Activated naive CD4-positive, alpha-beta T cell treated with Interleukin-2 at 50 U/mL for 16 hours (primary cell): Measurements from ENCODE around the gene LY6G5C.

Experiments
- DNase-seq: peaks from one replicate; pipeline ENCODE4 v3.0.0-alpha.2; 2020

The LY6G5C gene

DNA sequence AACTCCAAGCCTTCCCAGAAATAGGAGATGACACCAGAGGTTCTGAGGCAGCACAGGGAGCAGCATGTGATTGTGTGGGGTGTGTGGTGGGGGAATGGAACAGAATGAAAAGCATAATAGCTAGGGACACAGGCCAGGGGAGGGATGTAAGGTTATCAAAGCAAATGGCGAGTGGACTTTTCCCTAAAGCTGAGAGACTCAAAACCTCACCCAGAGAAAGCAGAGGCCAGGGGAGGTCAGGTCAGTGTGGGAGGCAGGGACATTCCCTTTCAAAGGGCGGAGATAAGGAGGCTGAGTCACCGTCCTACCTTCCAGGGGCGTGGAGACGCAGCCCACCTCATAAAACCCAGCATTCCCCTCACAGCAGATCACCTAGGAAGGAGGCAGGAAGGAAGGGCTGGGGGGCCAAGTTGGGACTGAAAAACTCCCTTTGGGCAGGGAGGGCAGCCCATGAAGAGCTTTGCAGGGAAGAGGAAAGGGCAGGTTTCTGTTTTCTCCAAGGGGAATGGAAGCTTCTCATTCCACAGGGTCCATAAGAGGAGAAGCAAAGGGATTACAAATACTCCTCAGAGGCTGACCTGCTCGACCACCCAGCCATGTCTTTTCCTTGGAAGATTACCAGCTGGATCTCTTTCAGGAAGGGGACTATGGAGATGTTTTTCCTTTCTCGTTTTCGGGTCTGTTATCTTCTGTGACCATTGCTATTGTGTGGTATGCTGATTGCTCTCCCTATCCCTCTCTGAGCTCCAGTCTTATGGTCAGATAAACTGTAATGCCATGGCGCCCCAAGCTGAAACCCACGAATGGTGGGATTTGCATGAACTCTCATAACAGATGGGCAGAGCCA lies 9.6 kb upstream of the LY6G5C start:
- no peak for DNase-seq

DNA sequence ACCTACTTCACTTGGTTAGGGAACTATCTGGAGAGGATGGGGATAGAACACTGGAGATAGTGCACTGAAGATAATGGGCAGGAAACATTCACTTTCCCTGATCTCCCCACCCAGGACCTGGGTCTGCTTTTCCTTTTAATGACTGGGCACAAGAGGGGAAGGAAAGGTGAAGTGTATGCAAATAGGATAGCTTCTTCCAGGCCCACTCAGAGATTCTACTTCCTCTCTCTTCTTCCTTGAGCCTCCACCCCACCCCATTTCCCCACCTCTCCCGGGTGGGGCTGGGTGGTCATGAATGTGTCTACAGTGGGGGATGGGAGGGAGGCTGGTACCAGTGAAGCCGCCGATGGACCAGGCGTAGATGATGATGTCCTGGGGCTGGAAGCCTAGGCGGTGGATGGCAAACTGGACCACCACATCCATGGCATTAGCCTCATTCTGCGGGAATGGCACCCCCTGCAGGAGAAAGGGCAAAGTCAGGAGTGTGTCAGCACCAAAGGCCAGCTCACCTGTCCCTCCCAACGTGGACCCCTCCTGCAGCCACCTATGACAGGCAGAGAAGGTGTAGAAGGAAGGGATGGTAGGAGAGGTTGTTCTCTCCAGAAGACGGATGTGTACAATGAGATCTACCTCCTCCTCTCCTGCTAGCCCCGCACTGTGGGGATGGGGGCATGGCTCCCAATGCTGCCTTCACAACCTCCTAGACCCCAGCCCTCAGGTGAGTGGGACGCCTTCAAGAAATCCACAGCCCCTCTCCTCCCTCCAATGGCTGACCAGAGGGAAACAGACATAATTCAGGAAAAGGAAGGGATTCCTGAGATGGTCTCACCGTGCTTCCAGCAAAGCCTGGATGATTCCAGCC lies 8.6 kb upstream of the LY6G5C start:
- peak; percentile 14 for DNase-seq

DNA sequence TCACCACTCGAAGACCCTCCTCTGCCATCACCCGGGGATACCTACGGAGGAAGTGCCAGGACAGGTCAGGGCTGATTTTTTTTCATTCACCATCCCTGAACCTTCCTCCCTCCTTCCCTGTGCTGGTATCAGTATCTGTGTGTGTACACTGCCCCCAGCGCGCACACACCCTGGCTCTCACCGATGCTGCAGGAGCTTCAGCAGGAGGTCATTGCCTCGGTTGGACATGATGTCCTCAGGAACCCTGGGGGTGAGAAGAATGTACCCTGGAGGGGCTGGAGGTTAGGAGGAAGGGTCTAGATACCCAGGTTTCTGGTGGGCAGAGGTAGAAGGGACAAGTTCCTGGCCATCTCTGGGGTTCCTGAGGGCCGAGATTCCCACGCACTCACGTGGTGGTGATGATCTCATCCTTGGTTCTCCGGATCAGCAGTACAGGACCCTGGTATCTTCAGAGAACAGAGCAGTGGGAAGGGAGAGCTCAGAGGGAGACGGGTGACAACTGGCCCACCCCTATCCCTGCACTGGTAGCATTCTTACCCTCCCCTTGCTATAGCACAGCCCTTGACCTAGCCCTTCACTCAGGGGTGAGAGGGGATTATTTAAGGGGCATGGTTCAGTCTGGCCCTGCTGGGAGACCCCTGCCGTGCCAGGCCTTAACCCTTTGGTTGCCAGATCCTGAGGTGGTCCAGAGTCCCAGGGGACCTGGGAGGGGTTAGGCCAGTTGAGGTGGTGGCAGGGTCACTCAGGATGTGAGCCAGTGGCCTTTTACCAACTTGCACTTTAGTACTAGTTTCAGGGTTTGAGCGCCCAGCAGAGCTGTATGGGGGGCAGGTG lies 7.2 kb upstream of the LY6G5C start:
- DNase-seq: no peak

DNA sequence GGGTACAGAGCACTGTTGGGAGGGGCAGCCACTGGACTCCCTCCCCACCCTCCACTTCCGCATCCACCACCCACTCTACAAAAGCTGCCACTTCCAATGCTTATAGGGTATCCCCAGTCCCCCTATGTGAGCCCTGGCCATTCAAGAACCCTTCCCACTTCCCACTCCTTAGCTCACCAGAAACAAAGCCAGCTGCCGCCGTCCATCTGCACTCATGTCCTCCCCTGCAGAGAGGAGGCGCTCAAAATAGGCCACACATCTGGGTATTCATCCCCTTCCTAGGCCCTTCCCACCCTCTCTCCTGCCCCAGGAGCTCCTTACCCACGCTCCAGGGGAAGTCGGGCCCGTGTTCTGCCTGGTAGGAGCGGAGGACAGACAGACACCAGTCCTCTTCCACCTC lies 6.5 kb upstream of the LY6G5C start:
- no peak for DNase-seq

DNA sequence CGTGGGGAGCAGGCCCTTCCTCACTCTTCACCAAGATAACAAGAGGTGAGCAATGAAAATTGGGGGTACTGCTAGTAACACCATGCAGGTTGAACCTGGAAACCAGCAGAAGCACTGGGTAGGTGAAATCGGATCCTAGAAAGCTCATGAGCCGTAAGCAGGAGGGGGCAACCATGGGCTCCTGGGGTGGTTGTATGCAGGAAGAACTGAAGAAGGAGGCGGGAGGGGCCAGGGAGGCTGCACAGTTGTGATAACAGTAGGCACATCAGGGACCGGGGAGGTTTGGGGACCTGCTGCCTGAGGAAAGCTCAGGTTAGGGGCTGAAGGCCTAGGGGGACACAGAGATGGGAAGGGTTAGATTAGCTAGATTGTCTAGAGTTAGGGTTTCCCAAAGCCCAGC lies 5.6 kb upstream of the LY6G5C start:
- no peak for DNase-seq

DNA sequence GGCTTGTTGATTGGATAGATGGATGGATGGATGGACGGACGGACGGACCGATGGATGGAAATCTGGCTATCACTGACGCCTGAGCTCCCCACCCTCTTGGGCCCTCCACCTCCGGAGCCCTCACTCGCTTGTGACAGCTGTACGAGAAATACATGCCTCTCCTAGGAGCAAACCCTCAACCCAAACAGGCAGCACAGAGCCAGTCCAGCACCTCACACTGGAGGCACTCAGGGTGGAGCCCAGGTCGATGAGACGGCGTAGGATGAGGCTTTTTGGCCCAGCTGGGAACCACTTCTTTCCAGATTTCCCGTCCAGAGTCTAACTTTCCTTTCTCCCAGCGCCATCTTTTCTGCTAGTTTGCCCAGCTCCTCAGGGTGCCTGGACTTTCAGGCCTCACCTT lies 2.7 kb upstream of the LY6G5C start:
- DNase-seq: no peak

DNA sequence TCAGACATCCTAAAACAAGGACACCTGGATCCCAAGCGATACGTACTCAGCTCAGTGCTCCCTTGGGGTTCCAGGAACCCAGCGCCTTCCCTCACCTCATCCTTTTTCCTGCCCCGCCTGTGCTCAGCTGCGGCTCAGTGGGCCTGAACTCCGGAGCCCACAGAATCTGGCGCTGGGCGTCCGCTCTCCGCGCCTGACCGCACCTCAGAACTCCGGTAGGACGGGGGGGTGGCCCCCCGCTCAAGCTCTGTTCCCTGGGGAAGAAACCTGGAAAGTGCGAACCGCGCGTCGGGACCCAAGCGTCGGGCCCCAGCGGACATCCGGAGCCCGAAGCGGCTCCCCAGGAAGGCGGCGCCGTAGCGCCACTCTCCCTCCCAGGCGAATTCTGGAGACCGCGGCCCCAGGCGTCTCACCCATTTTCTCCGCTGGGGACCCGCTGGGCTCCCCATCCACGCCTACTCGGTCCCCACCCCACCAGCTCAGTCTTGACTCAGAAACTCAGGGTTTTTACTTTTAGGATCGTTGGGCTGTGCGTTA lies 336 bp upstream of the LY6G5C start:
- peak; percentile 55 for DNase-seq

DNA sequence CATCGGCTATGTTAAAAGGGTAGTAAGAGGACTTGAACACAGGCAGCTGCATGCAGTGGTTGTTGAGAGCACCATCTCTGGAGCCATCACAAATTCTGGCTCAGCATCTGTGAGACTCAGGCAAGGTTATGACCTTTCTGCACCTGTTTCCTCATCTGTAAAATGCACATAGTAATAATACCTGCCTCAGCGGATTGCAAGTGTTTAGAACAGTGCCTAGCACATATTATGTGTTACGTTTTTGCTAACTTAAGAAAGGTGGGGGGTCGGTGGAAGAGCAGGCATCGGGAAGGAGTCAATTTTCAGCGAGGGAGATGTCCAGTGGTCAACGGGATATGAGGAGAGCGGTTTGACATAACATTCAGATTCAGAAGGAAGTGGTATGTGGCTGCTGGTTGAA lies 2.9 kb downstream of the LY6G5C start:
- DNase-seq: no peak

DNA sequence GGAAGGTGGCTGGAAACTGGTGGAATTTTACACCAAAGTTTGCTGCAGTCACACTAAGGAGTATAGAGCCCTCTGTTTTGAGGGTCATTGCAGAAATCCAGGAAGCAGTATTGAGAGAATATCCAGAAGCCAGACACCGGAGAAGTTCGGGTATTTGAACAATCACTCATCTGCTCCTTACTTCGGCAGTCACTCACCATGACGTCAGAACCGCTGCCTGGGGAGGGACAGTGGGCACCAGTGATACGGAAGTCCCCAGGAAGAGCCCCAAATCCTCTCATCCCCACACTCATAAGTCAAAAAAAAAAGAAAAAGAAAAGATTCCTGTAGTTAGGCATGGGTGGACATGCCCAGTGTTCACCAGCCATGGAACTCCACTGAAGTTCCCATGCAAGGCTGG lies 4.0 kb downstream of the LY6G5C start:
- DNase-seq: no peak

DNA sequence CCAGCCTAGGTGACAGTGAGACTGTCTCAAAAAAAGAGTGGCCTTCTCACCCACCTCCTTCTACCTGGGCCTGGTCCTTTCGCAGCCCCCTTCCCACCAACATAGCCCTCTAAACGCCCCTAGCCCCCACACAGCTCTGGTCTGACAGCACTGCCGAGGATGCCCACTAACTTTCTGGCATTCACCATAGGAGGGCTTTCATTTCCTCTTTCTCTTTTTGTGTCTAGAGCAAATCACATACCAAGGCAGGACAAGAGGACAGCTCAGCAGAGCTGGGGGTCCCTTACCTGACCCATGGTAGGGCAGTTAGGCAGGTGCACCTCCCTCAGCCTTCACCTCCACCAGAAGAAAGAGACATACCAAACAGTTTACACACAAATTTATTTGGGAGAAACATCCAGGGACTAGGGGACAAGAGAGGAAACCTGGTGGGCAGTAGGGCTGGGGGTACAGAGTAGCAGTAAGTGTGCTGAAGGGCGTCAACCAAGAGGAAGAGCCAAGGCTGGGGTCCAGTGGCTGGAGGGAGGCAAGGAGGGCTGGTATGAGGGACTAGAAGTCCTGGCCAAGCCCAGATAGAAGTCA lies 4.5 kb downstream of the LY6G5C start:
- DNase-seq: no peak

DNA sequence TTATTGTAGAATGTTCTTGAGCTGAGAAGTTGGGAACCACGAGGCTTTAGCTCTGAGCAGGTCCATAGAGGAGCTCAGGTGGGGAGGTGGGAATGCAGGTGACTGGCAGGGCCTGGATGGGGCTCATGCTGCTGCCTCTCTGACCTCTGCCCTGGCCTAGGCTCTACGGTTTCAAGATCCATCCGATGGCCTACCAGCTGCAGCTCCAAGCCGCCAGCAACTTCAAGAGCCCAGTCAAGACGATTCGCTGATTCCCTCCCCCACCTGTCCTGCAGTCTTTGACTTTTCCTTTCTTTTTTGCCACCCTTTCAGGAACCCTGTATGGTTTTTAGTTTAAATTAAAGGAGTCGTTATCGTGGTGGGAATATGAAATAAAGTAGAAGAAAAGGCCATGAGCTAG lies 11.2 kb downstream of the LY6G5C start, which contains the start of gene LY6G5B:
TSS of gene LY6G5B (plus strand) at position 301 of the 400 bp plus-strand sequence. CDS start 975 bp downstream, outside the sequence.
- DNase-seq: no peak

DNA sequence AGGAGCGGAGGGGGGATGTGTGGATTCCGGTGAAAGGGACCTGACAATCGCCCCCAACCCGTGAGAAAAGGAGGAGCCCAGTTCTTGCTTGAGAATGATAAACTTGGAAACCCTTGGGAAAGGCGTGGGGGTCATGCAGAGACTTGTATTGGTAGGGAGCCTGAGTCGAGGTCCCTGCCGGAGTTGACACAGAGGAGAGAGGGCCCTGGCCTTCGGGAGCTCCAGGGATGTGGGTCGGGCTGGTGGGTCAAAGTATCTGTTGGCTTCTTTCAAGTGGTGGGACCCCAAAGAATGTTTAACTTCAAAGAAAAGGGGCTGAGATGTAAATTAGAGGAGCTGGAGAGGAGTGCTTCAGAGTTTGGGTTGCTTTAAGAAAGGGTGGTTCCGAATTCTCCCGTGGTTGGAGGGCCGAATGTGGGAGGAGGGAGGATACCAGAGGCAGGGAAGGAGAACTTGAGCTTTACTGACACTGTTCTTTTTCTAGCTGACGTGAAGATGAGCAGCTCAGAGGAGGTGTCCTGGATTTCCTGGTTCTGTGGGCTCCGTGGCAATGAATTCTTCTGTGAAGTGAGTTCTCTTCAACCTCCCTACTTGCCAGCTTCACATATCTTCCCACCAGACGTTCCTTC lies 14.4 kb downstream of the LY6G5C start:
- DNase-seq: no peak

DNA sequence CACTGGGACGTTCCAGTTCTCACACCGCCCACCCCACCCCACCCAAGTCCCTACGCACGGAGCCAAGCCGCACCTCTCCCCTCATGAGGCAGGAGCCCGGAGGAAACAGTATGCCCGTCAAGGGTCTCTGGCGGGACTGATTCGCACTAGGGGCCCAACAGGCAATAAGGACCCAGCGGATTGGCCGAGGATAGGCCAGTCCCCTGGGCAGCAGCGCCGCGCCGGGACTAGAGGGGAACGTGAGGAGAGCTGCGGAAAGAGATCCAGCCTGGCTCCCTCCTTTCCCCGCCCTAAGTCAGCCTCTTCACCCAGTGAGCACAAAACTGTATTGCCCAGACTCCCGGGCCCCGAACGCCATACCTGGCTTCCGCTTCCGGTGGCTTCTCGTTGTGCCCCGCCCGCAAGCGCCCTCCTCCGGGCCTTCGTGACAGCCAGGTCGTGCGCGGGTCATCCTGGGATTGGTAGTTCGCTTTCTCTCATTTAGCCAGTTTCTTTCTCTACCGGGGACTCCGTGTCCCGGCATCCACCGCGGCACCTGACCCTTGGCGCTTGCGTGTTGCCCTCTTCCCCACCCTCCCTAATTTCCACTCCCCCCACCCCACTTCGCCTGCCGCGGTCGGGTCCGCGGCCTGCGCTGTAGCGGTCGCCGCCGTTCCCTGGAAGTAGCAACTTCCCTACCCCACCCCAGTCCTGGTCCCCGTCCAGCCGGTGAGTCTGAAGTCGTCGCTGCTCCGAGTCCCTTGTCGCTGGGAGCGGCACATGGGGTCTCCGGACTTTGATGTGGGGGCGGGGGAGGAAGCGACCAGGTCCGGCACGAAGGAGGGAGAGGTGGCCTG lies 15.1 kb downstream of the LY6G5C start, which contains the start of gene CSNK2B:
TSS of gene CSNK2B (plus strand) at position 580 of the 836 bp plus-strand sequence. CDS start 752 bp downstream, outside the sequence.
- DNase-seq: peak; percentile 99

DNA sequence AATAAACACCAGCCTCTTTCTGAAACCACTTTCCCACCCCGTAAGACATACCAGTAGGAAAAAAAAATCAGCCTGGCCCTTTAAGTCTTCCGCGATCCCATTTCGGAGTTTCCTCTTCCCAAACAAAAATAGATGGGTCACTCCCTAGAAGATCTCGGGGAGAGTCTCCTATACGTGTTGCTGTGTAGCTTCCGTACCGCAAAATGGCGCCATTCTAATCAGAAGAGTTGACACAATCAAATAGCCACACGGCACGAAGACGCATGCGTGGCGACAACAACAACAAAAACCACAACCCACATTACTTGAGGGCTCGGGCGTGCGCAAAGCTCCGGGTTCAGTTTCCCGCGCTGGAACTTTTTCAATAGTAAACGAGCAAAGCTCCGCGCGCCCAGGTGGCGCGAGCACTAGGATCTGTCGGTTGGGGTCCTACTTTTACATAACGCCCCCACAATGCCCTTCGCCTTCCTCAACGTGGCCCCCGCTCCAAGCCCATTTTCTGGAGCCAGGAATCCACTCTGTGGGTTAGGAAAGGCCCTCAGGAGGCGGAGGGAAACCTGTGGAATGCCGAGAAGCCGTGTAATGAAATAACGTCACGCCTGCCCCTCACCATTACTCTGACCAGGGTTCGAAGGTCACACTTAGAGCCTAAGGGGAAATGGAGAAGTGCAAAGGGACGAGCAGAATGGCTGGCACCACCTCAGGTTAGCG lies 15.9 kb downstream of the LY6G5C start, which contains the start of gene GPANK1:
TSS of gene GPANK1 (minus strand) at position 208 of the 711 bp plus-strand sequence. CDS start 519 bp downstream, outside the sequence.
- DNase-seq: peak; percentile 89

DNA sequence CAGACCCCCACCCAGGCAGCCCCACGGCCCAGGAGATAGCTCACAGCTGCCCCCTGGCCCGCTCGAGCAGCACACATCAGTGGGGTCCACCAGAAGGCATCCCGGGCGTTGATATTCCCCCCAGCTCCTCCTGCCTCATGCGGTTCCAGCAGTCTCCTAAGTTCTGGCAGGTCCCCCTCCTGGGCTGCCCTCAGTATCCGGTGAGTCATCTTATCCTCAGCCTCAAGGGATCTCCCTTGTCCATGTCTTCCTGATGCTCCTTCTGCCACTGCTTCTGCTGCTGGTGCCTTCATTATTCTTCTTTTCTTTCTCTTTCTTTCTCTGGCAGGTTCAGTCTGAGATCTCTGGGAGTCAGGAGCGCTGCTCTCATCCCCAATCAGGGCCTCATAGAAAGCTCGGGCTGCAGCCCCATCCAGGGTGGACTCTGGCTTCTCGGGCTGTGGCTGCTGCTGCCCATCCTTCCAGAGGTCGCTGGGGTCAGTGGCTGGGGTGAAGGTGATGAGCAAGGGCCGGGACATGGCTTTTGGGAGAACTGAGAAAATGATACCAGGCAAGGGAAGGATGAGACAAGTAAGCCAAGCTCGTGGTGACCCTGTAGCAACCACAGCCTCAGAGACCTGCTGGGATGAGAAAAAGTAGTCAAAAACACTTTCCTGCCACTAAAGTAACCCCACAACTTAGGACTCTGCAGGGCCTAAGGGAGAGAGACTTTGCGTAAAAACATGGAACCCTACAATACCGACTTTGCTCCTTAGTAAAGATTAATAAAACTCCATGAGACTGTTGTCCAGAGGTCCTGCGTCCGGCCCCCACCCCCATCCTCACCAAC lies 16.7 kb downstream of the LY6G5C start:
- peak; percentile 6 for DNase-seq

DNA sequence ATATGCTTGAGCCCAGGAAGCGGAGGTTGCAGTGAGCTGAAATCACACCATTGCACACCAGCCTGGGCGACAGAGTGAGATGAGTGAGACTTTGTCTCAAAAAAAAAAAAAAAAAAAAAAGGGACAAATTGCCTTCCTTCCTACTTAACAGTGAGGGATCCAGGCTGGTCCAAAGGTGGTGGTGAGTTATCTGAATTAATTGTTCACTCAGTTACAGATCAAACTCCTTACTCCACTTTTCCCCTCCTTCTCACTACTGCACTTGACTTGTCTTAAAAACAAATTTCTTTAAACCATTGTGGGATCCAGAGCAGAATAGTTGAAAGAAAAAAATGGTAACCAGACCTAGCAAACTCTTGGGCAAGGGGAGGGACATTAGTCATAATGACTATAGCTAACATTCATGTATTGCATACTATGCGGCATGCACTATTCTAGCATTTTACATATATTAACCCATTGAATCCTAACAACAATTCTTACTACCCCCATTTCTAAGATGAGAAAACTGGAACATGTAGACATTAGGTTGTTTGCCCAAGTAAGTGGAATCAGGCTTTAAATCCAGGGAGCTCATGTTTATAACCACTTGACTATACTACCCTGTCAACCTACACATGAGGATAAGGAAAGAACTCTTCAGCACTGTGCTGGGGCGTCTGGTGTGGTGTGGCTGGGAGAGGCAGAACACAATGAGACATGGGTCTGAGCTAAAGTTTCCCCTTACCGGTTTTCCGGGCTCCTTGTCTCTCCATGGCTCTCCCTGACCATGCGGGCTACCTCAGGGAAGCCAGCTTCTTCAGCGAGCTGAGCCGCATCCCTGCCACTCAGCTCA lies 17.5 kb downstream of the LY6G5C start:
- DNase-seq: no peak

DNA sequence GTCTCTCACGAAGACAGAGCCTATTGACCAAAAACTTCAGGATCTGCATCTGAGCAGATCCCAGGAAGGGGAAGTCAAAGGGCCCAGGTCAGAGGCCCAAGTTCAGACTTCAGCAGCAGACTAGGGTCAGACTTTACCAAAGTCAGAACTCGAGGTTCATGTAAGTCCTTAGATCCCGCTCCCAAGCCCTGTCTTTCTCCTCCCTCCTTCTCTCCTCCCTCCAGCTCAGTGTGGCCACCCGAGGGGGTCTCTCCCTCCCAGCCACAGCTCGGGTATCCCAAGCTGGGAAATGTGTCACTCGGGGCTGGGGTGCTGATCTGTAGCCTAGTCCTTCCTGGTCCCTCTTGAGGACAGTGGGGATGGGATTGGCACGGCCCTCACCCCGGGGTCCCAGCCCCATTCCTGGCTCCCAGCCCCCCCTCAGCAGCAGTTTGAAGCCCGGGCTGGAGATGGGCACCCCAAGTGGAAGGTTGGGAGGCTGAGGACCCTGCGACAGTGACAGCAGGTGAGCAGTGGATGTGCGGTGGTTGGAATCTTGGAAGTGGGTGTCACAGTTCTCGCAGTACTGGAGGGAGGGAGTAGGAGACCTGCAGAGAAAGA lies 18.6 kb downstream of the LY6G5C start:
- no peak for DNase-seq
